Choroid plexus epithelial cell (primary cell): ENCODE data around the gene OCRL.

Experiments
- DNase-seq: peaks from one replicate; pipeline ENCODE4 v3.0.0-alpha.2; 2010; ENCODE audit warnings: low read depth
- H3K4me3 ChIP-seq: 2 replicates; pipeline ENCODE4 v1.5.1; 2011; ENCODE audit warnings: low read depth, mild to moderate bottlenecking, control low read depth, low read length, moderate library complexity
- CTCF ChIP-seq: conservative IDR thresholded peaks from 2 replicates; pipeline ENCODE4 v1.5.1; 2011; ENCODE audit warnings: low read depth, mild to moderate bottlenecking, control low read depth, inconsistent platforms, low read length, moderate library complexity

The OCRL gene

GRCh38 chrX:129523079-129523911 is 16.8 kb upstream of the OCRL start, which contains the start of gene SMARCA1:
Gene SMARCA1, minus strand, starts transcription at chrX:129523490. Its CDS starts 120 bp downstream, at chrX:129523370.
- no peak for TF ChIP-seq CTCF
- H3K4me3 ChIP-seq, result peak within 1 kb of the TSS; percentile 82
- DNase-seq, result peak; percentile 63

- no peak overlapping the region for H3K4me3 ChIP-seq
- no peak for DNase-seq
- TF ChIP-seq CTCF, result no peak
Measured at GRCh38 chrX:129524250-129524850, 15.7 kb upstream of the OCRL start.

- no peak overlapping the region for H3K4me3 ChIP-seq
- no peak for DNase-seq
- no peak for TF ChIP-seq CTCF
Measured at GRCh38 chrX:129525162-129525561, 14.9 kb upstream of the OCRL start.

GRCh38 chrX:129525896-129526295 is 14.2 kb upstream of the OCRL start:
- no peak for DNase-seq
- H3K4me3 ChIP-seq, result no peak overlapping the region
- TF ChIP-seq CTCF, result no peak

GRCh38 chrX:129529685-129530281 is 10.3 kb upstream of the OCRL start:
- DNase-seq, result peak; percentile 73
- no peak for TF ChIP-seq CTCF
- no peak overlapping the region for H3K4me3 ChIP-seq

GRCh38 chrX:129530410-129530809 is 9.6 kb upstream of the OCRL start:
- no peak for DNase-seq
- no peak overlapping the region for H3K4me3 ChIP-seq
- no peak for TF ChIP-seq CTCF

GRCh38 chrX:129531132-129531531 is 8.9 kb upstream of the OCRL start:
- no peak for TF ChIP-seq CTCF
- no peak overlapping the region for H3K4me3 ChIP-seq
- no peak for DNase-seq
